Vagina (tissue), 2 donors: ENCODE results near the gene SAMD4B.
"Not testable (repeated sequence)": the region's sequence is repeated elsewhere in the genome, so short reads cannot be mapped to it uniquely, and the experiment has no call there.

Source experiments
- CTCF ChIP-seq, 3 experiments: fragments of 450-650 bp in 2 of 3; fragments of 200-600 bp in 1 of 3; sonication (generic) in 1 of 3; IDR thresholded peaks; one replicate each; pipeline ENCODE4 v1.5.1; 2017 to 2019; ENCODE audit warnings: antibody characterized with exemption in 3 of 3, mild to moderate bottlenecking in 2 of 3, moderate library complexity in 2 of 3
- POLR2AphosphoS5 ChIP-seq, 2 donors: sonication (generic); formaldehyde crosslinking; IDR thresholded peaks; one replicate each; pipeline ENCODE4 v1.9.0; 2017; ENCODE audit warnings: antibody characterized with exemption in 2 of 2, mild to moderate bottlenecking in 2 of 2, low read depth in 1 of 2; ENCODE audit not compliant: insufficient read depth in 1 of 2

DNA sequence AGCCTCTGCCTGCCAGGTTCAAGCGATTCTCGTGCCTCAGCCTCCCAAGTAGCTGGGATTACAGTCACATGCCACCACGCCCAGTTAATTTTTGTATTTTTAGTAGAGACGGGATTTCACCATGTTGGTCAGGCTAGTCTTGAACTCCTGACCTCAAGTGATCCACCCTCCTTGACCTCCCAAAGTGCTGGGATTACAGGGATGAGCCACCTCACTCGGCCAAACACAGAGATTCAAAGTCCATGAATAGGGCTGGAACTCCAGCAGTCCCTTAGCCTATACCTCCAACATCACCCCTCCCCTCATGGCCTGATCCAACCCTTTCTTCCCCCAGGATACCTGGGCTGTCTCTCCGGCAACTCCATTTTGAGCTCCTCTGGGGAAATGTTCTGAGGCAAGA is 9.5 kb upstream of the SAMD4B start:
- not testable (repeated sequence) for TF ChIP-seq POLR2AphosphoS5 (IDR thresholded peaks at IDR 0.05; ENCODE audit: insufficient read depth in 1 of 2, low read depth in 1 of 2); CTCF (IDR thresholded peaks at IDR 0.05)
